Adipocyte (in vitro differentiated cells): ENCODE data around the gene OLA1.

Experiments
- DNase-seq: peaks from one replicate; pipeline ENCODE4 v3.0.0-alpha.2; 2015; ENCODE audit warnings: low read depth
- H3K27me3 ChIP-seq: replicated peaks from 2 replicates; pipeline ENCODE4 v1.7.0; 2013; ENCODE audit warnings: mild to moderate bottlenecking, low read length, moderate library complexity; ENCODE audit not compliant: control insufficient read depth, insufficient read depth
- H3K36me3 ChIP-seq: 2 replicates; pipeline ENCODE4 v1.7.0; 2013; ENCODE audit warnings: low read length, mild to moderate bottlenecking, moderate library complexity; ENCODE audit not compliant: control insufficient read depth, insufficient read depth, severe bottlenecking
- H3K4me1 ChIP-seq: 2 replicates; pipeline ENCODE4 v1.7.0; 2013; ENCODE audit warnings: mild to moderate bottlenecking, low read length, moderate library complexity; ENCODE audit not compliant: control insufficient read depth, insufficient read depth
- H3K4me3 ChIP-seq: 2 replicates; pipeline ENCODE4 v1.7.0; 2013; ENCODE audit warnings: mild to moderate bottlenecking, low read length, moderate library complexity
- H3K9ac ChIP-seq: 2 replicates; pipeline ENCODE4 v1.7.0; 2013; ENCODE audit warnings: mild to moderate bottlenecking, low read length, moderate library complexity
- H3K9me3 ChIP-seq: 2 replicates; pipeline ENCODE4 v1.7.0; 2013; ENCODE audit warnings: mild to moderate bottlenecking, low read length, moderate library complexity; ENCODE audit not compliant: control insufficient read depth

The OLA1 gene

DNA sequence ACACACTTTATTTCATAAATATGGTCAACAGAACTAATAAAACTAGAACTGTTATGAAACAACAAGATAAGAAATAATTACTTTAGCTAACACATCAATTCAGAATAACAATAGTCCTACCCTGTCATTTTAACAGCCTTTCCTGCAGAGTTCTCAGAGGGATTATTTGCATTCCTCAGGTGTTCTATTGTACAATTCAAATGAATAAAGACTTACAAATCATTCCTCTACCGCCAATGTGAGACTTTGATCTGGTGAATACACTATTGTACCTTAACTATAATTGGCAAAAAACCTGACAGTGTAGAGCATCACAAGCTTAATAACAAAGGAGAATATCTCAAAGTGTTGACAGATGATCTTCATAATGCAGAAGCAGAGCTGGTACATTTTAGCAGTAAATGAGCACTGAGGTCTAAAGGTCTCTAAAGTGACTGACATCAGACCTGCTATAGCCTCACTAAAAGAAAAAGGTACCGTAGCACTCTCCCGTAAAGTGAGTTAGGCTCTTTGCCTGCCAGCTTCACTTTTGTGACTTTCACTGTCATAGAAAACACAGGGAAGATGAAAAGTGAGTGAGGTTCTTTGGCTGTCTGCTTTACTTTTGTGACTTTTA lies 164.4 kb downstream of the OLA1 start:
- Histone ChIP-seq H3K27me3 (no peaks in the 10 kb centered on the region), H3K9me3 (no peaks in the 10 kb centered on the region), H3K36me3 (peaks cover 7% of the 10 kb centered on the region), H3K4me3 (no peak overlapping the region), H3K9ac (no peak overlapping the region), H3K4me1 (no peaks in the 10 kb centered on the region)
- DNase-seq, result no peak

DNA sequence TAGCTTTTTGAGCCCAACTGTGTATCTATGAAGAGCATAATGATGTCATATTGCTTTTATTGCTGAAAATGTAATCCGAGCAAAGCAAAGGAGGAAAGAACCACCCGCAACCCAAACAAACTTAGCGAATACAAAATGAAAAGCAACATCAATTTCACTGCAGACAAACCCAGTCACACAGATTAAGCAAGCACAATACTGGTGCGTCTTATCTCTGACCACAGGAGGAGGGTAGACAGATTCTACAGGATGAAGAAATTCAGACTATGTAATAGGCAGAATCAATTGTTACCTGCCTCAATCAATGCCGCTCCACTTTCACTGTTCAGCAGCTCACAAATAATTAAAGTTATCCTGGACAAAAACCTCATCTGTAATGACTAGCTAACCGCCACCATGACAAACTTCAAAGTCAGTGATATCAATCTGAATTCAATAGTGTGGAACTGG lies 167.6 kb downstream of the OLA1 start:
- Histone ChIP-seq H3K4me1 (no peaks in the 10 kb centered on the region), H3K36me3 (peaks cover 7% of the 10 kb centered on the region), H3K4me3 (no peak overlapping the region), H3K9me3 (no peaks in the 10 kb centered on the region), H3K9ac (no peak overlapping the region), H3K27me3 (no peaks in the 10 kb centered on the region)
- no peak for DNase-seq

DNA sequence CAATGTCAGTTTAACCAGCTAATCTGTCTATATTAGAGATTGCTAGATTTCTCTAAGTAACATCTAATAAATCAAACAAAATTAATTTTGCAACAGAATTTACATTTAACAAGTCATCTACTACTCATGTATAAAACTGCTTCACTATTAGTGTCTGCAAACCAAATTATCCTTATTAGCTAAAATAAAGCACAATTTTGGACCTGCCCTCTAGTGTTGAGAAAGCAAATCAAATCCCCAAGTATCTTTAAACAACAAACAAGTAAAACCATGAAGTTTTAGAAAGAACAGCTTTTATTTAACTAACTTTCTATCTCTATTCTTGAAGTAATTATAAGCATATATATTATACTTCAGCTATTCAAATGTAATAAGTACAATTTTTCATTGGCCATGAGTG lies 170.1 kb downstream of the OLA1 start:
- Histone ChIP-seq H3K4me3 (no peak overlapping the region), H3K27me3 (no peaks in the 10 kb centered on the region), H3K4me1 (peaks cover 7% of the 10 kb centered on the region), H3K9me3 (no peaks in the 10 kb centered on the region), H3K36me3 (peaks cover 9% of the 10 kb centered on the region), H3K9ac (no peak overlapping the region)
- peak; percentile 50 for DNase-seq

DNA sequence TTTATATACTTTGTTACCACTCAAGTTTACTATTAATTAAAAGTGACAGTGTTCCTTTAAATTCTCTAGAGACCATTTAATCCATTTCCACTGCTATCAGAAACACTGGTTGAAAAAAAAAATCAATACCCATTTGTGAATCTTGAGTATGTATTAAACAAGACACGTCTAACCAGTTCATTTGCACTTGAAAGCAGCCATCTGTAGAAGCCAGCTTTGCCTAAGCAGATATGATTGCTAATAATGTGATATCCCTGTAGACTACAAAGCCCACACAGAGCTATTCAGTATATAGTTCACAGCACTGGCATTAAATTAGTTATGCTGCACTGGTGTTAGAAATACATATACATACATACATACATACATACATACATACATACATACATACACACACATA lies 171.4 kb downstream of the OLA1 start:
- peaks cover 7% of the 10 kb centered on the region for H3K4me1 ChIP-seq
- no peaks in the 10 kb centered on the region for H3K9me3 ChIP-seq
- peaks cover 9% of the 10 kb centered on the region for H3K36me3 ChIP-seq

DNA sequence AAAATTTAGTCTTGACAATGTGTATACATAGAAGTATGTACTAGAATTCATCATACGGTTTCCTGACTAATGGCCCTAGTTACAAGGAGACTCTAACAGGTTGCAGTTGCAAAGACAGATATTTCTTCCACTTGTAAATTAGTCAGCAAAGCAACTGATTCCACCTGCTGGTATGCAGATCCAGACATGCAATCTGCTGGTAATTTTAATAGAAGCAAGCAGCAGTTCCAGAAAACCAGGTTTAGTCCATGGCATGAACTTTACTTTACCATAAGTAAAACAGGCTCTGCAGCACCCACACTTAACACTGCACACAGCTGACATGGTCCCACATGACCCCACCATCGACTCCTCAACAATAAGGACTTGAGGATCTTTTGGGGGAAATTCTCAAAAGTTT lies 172.3 kb downstream of the OLA1 start:
- H3K9me3 ChIP-seq, result no peaks in the 10 kb centered on the region
- H3K4me3 ChIP-seq, result no peak overlapping the region
- H3K36me3 ChIP-seq, result peaks cover 8% of the 10 kb centered on the region
- no peaks in the 10 kb centered on the region for H3K27me3 ChIP-seq
- no peak overlapping the region for H3K9ac ChIP-seq
- no peak for DNase-seq
- H3K4me1 ChIP-seq, result peaks cover 7% of the 10 kb centered on the region

More for the DNA sequence above, 171.4 kb downstream of the OLA1 start:
- Histone ChIP-seq H3K27me3 (no peaks in the 10 kb centered on the region), H3K9ac (no peak overlapping the region), H3K4me3 (no peak overlapping the region)
- no peak for DNase-seq

DNA sequence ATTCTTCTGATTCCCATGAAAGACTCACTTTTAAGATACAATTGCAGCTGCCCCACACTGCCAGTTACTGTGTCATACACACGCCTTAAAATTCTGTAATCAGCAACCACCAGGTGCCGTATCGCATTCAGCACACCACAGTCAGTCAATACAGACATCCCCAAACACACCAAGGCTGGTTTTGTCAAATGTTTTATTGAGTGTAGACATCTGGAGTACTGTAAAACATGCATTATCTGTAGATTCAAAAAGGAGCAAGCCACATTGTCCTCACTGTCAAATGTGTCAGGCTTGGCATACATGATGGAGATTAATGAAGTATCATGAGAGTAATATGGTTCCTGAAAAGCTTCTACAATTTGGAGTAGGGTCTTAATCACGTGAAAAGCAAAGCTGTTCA lies 173.5 kb downstream of the OLA1 start:
- H3K9me3 ChIP-seq, result no peaks in the 10 kb centered on the region
- no peak for DNase-seq
- H3K36me3 ChIP-seq, result peaks cover 2% of the 10 kb centered on the region
- peaks cover 7% of the 10 kb centered on the region for H3K4me1 ChIP-seq
- H3K4me3 ChIP-seq, result no peak overlapping the region
- no peaks in the 10 kb centered on the region for H3K27me3 ChIP-seq
- H3K9ac ChIP-seq, result no peak overlapping the region

DNA sequence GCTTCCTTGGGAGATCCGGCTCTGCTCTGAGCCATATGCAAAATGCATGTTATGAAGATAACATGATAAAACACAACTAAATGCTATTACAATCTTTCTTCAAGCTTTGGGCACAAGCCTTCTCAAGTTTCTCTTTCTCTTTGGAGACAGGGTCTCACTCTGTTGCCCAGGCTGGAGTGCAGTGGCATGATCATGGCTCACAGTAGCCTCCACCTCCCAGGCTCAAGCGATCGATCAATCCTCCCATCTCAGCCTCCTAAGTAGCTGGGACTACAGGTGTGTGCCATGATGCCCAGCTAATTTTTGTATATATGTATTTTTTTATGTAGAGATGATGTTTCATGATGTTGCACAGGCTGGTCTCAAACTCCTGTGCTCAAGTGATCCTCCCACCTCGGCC lies 175.5 kb downstream of the OLA1 start:
- H3K9me3 ChIP-seq, result no peaks in the 10 kb centered on the region
- H3K36me3 ChIP-seq, result peaks cover 2% of the 10 kb centered on the region
- no peaks in the 10 kb centered on the region for H3K27me3 ChIP-seq
- no peak overlapping the region for H3K4me3 ChIP-seq
- no peak overlapping the region for H3K9ac ChIP-seq
- DNase-seq, result no peak
- H3K4me1 ChIP-seq, result peaks cover 7% of the 10 kb centered on the region

DNA sequence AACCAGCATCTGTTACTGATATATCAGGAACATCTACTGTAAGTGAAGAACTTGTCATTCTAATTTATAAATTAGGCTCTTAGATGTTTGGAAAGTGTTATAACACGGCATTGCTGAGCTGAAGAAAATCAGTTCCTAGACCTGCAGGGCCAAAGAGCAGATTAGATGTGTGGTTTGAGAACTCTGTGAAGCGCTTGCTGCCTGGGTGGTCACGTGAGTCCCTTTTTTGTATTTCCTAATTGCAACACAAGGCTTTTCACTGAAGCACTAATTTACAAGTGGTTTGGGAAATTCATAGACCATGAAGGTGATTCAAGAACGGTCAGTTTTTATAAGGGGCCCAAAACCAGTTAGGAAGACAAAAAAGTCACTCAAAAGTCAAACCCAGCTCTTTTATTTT lies 176.3 kb downstream of the OLA1 start:
- Histone ChIP-seq H3K4me3 (no peak overlapping the region), H3K9ac (no peak overlapping the region), H3K4me1 (peaks cover 7% of the 10 kb centered on the region), H3K27me3 (no peaks in the 10 kb centered on the region), H3K36me3 (peaks cover 2% of the 10 kb centered on the region), H3K9me3 (no peaks in the 10 kb centered on the region)
- no peak for DNase-seq

DNA sequence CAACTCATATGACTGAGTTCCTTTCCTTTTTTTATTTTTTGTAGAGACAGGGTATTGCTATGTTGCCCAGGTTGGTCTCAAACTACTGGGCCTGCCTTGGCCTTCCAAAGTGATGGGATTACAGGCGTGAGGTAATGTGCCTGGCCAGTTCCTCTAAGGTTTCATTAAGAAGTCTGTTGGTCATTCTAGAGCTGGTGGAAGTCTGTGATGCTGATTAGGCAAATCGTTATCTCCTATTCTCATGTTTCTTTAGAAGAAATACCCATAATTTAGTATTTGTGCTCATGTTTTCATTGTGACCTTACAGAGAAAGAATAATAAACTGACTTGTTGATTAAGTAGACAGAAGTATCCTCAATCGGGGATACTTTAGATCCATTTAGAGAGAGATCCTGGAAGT lies 177.0 kb downstream of the OLA1 start:
- H3K9ac ChIP-seq, result no peak overlapping the region
- H3K4me3 ChIP-seq, result no peak overlapping the region
- no peak for DNase-seq
- peaks cover 7% of the 10 kb centered on the region for H3K4me1 ChIP-seq
- H3K27me3 ChIP-seq, result no peaks in the 10 kb centered on the region
- peaks cover 2% of the 10 kb centered on the region for H3K36me3 ChIP-seq
- no peaks in the 10 kb centered on the region for H3K9me3 ChIP-seq

DNA sequence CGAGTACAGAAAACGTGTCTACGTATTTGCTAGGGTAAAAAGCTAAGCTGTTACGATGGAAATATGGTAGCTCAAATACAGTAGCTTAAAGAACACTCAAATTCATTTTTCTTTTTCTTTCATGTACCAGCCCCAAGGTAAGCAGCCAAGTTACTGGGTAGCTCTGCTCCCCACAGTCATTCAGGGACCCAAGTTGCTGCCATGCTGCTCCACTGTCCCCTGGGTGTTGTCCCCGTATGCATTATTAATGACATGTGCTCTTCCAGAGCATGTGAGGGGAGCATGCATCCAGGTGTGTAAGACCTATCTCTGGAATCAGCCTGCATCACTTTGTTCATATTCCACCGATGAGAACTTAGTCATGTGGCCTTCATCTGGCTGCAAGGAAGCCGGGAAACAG lies 178.1 kb downstream of the OLA1 start:
- H3K4me1 ChIP-seq, result peaks cover 7% of the 10 kb centered on the region
- DNase-seq, result no peak
- no peak overlapping the region for H3K4me3 ChIP-seq

DNA sequence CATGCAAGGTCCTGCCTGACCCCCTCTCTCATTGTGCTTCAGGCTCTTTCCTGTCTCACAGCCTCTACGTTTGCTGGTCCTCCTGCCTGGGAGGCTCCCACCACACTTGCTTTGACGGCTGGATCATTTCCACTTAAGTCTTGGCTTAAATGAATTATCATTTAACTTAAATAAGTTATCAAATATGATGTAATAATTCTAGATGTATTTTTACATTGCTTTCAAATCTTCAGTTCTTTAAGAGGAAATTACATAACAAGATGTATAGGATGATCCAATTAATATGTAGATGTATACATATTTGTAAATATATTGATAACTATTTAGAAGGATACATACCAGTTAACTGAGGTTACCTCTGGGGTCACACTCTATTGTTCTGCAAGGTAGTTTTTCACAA lies 180.5 kb downstream of the OLA1 start:
- no peak overlapping the region for H3K4me3 ChIP-seq
- no peaks in the 10 kb centered on the region for H3K36me3 ChIP-seq
- no peaks in the 10 kb centered on the region for H3K27me3 ChIP-seq
- H3K9ac ChIP-seq, result no peak overlapping the region
- no peak for DNase-seq
- peaks cover 9% of the 10 kb centered on the region for H3K4me1 ChIP-seq
- no peaks in the 10 kb centered on the region for H3K9me3 ChIP-seq

More for the DNA sequence above, 178.1 kb downstream of the OLA1 start:
- Histone ChIP-seq H3K36me3 (peaks cover 2% of the 10 kb centered on the region), H3K9me3 (no peaks in the 10 kb centered on the region), H3K9ac (no peak overlapping the region), H3K27me3 (no peaks in the 10 kb centered on the region)

DNA sequence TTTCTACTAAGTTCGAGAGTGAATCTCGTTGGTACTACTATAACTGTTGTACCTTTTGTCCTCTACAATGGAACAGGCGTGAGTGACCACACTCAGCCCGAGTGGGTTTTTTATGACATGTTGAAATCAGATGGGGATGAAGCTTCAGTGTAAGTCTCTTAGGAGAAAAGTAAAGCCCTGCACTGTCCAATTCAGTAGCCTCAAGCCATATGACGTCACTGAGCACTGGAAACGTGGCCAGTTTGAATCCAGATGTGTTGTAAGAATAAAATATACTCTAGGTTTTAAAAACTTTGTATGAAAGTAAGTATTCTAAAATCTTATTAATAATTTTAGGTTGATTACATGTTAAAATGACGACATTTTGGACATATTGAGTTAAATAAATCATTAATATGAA lies 181.5 kb downstream of the OLA1 start:
- no peak overlapping the region for H3K4me3 ChIP-seq
- H3K4me1 ChIP-seq, result peaks cover 18% of the 10 kb centered on the region
- no peaks in the 10 kb centered on the region for H3K9me3 ChIP-seq
- no peaks in the 10 kb centered on the region for H3K36me3 ChIP-seq
- no peak overlapping the region for H3K9ac ChIP-seq
- DNase-seq, result no peak
- H3K27me3 ChIP-seq, result no peaks in the 10 kb centered on the region
